CD14-positive monocyte (primary cell): ENCODE results near the gene INTS15. TPM values are rescaled to one million over a fixed set of nuclear protein-coding genes. Genes with fewer than 3 reads are reported as not detected.

Source experiments
- DNase-seq, 3 donors: peaks; one replicate each; pipeline ENCODE4 v3.0.0-alpha.2; 2011 to 2022
- H2AFZ ChIP-seq: 2 replicates; pipeline ENCODE4 v1.6.0; 2012; ENCODE audit warnings: mild to moderate bottlenecking, low read depth, low read length, inconsistent platforms; ENCODE audit not compliant: insufficient read depth, poor library complexity, severe bottlenecking
- H3K27ac ChIP-seq, 2 donors: 1 replicate in 1 of 2; 2 replicates in 1 of 2; pipeline ENCODE4 v1.5.1; 2012 to 2013; ENCODE audit warnings: low read length in 2 of 2, control low read depth in 1 of 2, inconsistent platforms in 1 of 2, low read depth in 1 of 2, mild to moderate bottlenecking in 1 of 2
- H3K27me3 ChIP-seq, 2 donors: one replicate each; pipeline versions ENCODE4 v1.6.0 to v1.6.1; 2011 to 2013; ENCODE audit warnings: low read length in 2 of 2; ENCODE audit not compliant: control insufficient read depth in 2 of 2, insufficient read depth in 2 of 2
- H3K36me3 ChIP-seq, 2 donors: replicated peaks in 1 of 2; 1 replicate in 1 of 2; 2 replicates in 1 of 2; pipeline versions ENCODE4 v1.5.1 to v1.6.1; 2012 to 2013; ENCODE audit warnings: low read length in 2 of 2, control low read depth in 1 of 2, inconsistent platforms in 1 of 2, mild to moderate bottlenecking in 1 of 2; ENCODE audit not compliant: insufficient read depth in 2 of 2, control insufficient read depth in 1 of 2
- H3K4me1 ChIP-seq, 2 donors: 1 replicate in 1 of 2; 2 replicates in 1 of 2; pipeline versions ENCODE4 v1.5.1 to v1.6.1; 2012 to 2013; ENCODE audit warnings: low read length in 2 of 2, control low read depth in 1 of 2, inconsistent platforms in 1 of 2, mild to moderate bottlenecking in 1 of 2, moderate library complexity in 1 of 2; ENCODE audit not compliant: insufficient read depth in 2 of 2, control insufficient read depth in 1 of 2
- H3K4me2 ChIP-seq: replicated peaks from 2 replicates; pipeline ENCODE3; 2012; ENCODE audit warnings: low read length, moderate library complexity, mild to moderate bottlenecking; ENCODE audit not compliant: poor library complexity, severe bottlenecking; ENCODE audit errors: extremely low read depth
- H3K4me3 ChIP-seq, 3 experiments: fragments of 200-600 bp in 1 of 3; sonication (generic) in 1 of 3; replicated peaks in 1 of 3; 1 replicate in 2 of 3; 2 replicates in 1 of 3; pipeline ENCODE4 v1.5.1; 2011 to 2013; ENCODE audit warnings: low read length in 3 of 3, mild to moderate bottlenecking in 3 of 3, control low read depth in 2 of 3, low read depth in 2 of 3, inconsistent platforms in 1 of 3, moderate library complexity in 1 of 3
- H3K79me2 ChIP-seq: 2 replicates; pipeline ENCODE4 v1.6.0; 2012; ENCODE audit warnings: mild to moderate bottlenecking, control low read depth, inconsistent platforms, low read length, moderate library complexity; ENCODE audit not compliant: insufficient read depth
- H3K9ac ChIP-seq: 2 replicates; pipeline ENCODE4 v1.6.0; 2017; ENCODE audit warnings: low read length, mild to moderate bottlenecking; ENCODE audit not compliant: insufficient read depth, poor library complexity, severe bottlenecking
- H3K9me3 ChIP-seq, 2 donors: replicated peaks in 1 of 2; 1 replicate in 1 of 2; 2 replicates in 1 of 2; pipeline versions ENCODE4 v1.5.1 to v1.6.1; 2012 to 2013; ENCODE audit warnings: low read length in 2 of 2, control low read depth in 1 of 2; ENCODE audit not compliant: control insufficient read depth in 1 of 2, insufficient read depth in 1 of 2
- H4K20me1 ChIP-seq: 2 replicates; pipeline ENCODE4 v1.6.0; 2012; ENCODE audit warnings: mild to moderate bottlenecking, low read length, control low read depth, moderate library complexity; ENCODE audit not compliant: insufficient read depth
- H3K27ac Mint-ChIP-seq, 7 donors: one replicate each; pipeline ENCODE4 v1.8.0; 2020; ENCODE audit warnings: mild to moderate bottlenecking in 7 of 7, mixed read lengths in 7 of 7, moderate library complexity in 6 of 7, inconsistent platforms in 2 of 7
- H3K27me3 Mint-ChIP-seq, 3 donors: one replicate each; pipeline ENCODE4 v1.8.0; 2021 to 2022; ENCODE audit warnings: low read depth in 3 of 3, mild to moderate bottlenecking in 3 of 3, mixed read lengths in 3 of 3, moderate library complexity in 3 of 3, inconsistent platforms in 1 of 3
- H3K36me3 Mint-ChIP-seq, 2 donors: one replicate each; pipeline ENCODE4 v1.8.0; 2020; ENCODE audit warnings: mixed read lengths in 2 of 2, inconsistent platforms in 1 of 2, mild to moderate bottlenecking in 1 of 2
- H3K4me1 Mint-ChIP-seq: one replicate; pipeline ENCODE4 v1.8.0; 2020; ENCODE audit warnings: mild to moderate bottlenecking, mixed read lengths
- H3K4me3 Mint-ChIP-seq, 2 donors: one replicate each; pipeline ENCODE4 v1.8.0; 2020; ENCODE audit warnings: mild to moderate bottlenecking in 2 of 2, mixed read lengths in 2 of 2, moderate library complexity in 1 of 2
- H3K9me3 Mint-ChIP-seq, 7 donors: one replicate each; pipeline ENCODE4 v1.8.0; 2020 to 2022; ENCODE audit warnings: mixed read lengths in 7 of 7, mild to moderate bottlenecking in 6 of 7, moderate library complexity in 6 of 7, inconsistent platforms in 2 of 7
- CTCF ChIP-seq: fragments of 200-600 bp; IDR thresholded peaks from one replicate; pipeline ENCODE4 v1.8.0; 2022; ENCODE audit warnings: antibody characterized with exemption, mild to moderate bottlenecking
- WGBS: methylation state at CpG from one replicate; pipeline ENCODE4 v1.1.5; 2013; ENCODE audit warnings: missing lambda C conversion rate; ENCODE audit not compliant: insufficient coverage; 5-methylcytosine and 5-hydroxymethylcytosine counted together
- intact Hi-C, 2 donors: fragments of 100-400 bp; cut with micrococcal nuclease; formaldehyde crosslinking; loops; one replicate each; pipeline versions ENCODE4 v1.15.0 to v1.15.1; 2023
- polyA plus RNA-seq, 3 donors: library from polyadenylated mRNA; depleted of rRNA in 1 of 3; unstranded in 2 of 3; stranded (reverse) in 1 of 3; fragments of 300-500 nt in 2 of 3; fragments of >200 nt in 1 of 3; fragmentation: Illumina TruSeq in 2 of 3; gene quantifications; 1 replicate in 2 of 3; 2 replicates in 1 of 3; pipeline ENCODE4 v1.2.3, GENCODE V29; 2012 to 2021

Gene INTS15
- polyA plus RNA-seq, 3 donors, result 16.9 to 32.7 (median 17.2) TPM

GRCh38 chr7:6640246-6640721, 50.5 kb downstream of the INTS15 start:
- no peak overlapping the region for H3K4me3 Mint-ChIP-seq

More at GRCh38 chr7:6640246-6640721, 50.5 kb downstream of the INTS15 start:
- H2AFZ ChIP-seq, result no peak overlapping the region
- Mint-ChIP-seq H3K27ac (peak overlapping the region in 6 of 7 donors; percentile 20 to 69 (median 64)), H3K9me3 (peaks cover 1 to 13% (median 4%) of the 10 kb centered on the region in 7 donors), H3K36me3 (peaks cover 63 to 68% of the 10 kb centered on the region in 2 donors), H3K4me1 (peaks cover 37% of the 10 kb centered on the region), H3K27me3 (peaks cover 0 to 3% (median 3%) of the 10 kb centered on the region in 3 donors)
- no peak for TF ChIP-seq CTCF
- peaks cover 35 to 45% of the 10 kb centered on the region in 2 donors for H3K4me1 ChIP-seq
- H3K9ac ChIP-seq, result no peak overlapping the region
- H3K79me2 ChIP-seq, result peaks cover 49% of the 10 kb centered on the region
- H3K9me3 ChIP-seq, result peaks cover 0 to 8% of the 10 kb centered on the region in 2 donors
- DNase-seq, result peak; percentile 23 to 68 (median 47)
- peaks cover 47 to 63% of the 10 kb centered on the region in 2 donors for H3K36me3 ChIP-seq
- WGBS, result 100% methylated on average over 3 of the region's 11 CpGs
- intact Hi-C loops, result loop anchor here in 1 of 2 donors (5.0 kb wide), 1 partner anchor 67 kb away; the partner anchor contains the start of gene ZNF12
- peaks cover 74% of the 10 kb centered on the region for H4K20me1 ChIP-seq
- no peak overlapping the region for H3K4me2 ChIP-seq
- H3K27ac ChIP-seq, result peak overlapping the region in 1 of 2 donors; percentile 33
- H3K4me3 ChIP-seq, result no peak overlapping the region
- H3K27me3 ChIP-seq, result no peaks in the 10 kb centered on the region
